HepG2 (cell line): ENCODE results near the gene GCLC. TPM values are rescaled to one million over a fixed set of nuclear protein-coding genes. Genes with fewer than 3 reads are reported as not detected.

Source experiments
- AHR ChIP-seq: IDR thresholded peaks from 2 replicates; pipeline ENCODE4 v1.6.1; 2018; ENCODE audit warnings: missing genetic modification reagents, missing compliant biosample characterization
- BORCS8-MEF2B ChIP-seq: sonication (generic); formaldehyde crosslinking; IDR thresholded peaks from 2 replicates; pipeline ENCODE4 v1.8.0; 2022; ENCODE audit warnings: mild to moderate bottlenecking, missing genetic modification reagents
- DNMT3B ChIP-seq: conservative IDR thresholded peaks from 2 replicates; pipeline ENCODE4 v1.6.1; 2016; ENCODE audit warnings: missing biosample characterization, control low read depth
- E2F2 ChIP-seq: sonication (generic); formaldehyde crosslinking; IDR thresholded peaks from 2 replicates; pipeline ENCODE4 v1.4.0; 2020; ENCODE audit warnings: missing genetic modification reagents, borderline replicate concordance
- HNF1B ChIP-seq: sonication (generic); formaldehyde crosslinking; IDR thresholded peaks from 2 replicates; pipeline ENCODE4 v1.5.1; 2020; ENCODE audit warnings: mild to moderate bottlenecking, moderate library complexity, missing genetic modification reagents
- MLXIP ChIP-seq: sonication (generic); formaldehyde crosslinking; IDR thresholded peaks from 2 replicates; pipeline ENCODE4 v1.9.0; 2021; ENCODE audit warnings: missing genetic modification reagents, borderline replicate concordance
- RAD21 ChIP-seq: fragments of 450-650 bp; formaldehyde crosslinking; IDR thresholded peaks from 2 replicates; pipeline ENCODE4 v1.5.0; 2020; ENCODE audit warnings: mild to moderate bottlenecking
- RXRB ChIP-seq: IDR thresholded peaks from 2 replicates; pipeline ENCODE4 v1.6.1; 2016; ENCODE audit warnings: borderline replicate concordance, missing genetic modification reagents, missing compliant biosample characterization
- SOX6 ChIP-seq, 2 experiments: fragments of 450-650 bp in 1 of 2; sonication (generic) in 1 of 2; formaldehyde crosslinking in 1 of 2; IDR thresholded peaks; 2 replicates each; pipeline versions ENCODE4 v1.4.0 to v1.6.1; 2017 to 2020; ENCODE audit warnings: antibody characterized with exemption in 1 of 2, mild to moderate bottlenecking in 1 of 2, missing genetic modification reagents in 1 of 2
- ZBTB8A ChIP-seq: sonication (generic); formaldehyde crosslinking; IDR thresholded peaks from 2 replicates; pipeline ENCODE4 v1.4.0; 2020; ENCODE audit warnings: mild to moderate bottlenecking, low read depth, missing genetic modification reagents, borderline replicate concordance
- ZNF138 ChIP-seq: sonication (generic); formaldehyde crosslinking; IDR thresholded peaks from 2 replicates; pipeline ENCODE4 v1.5.0; 2020; ENCODE audit warnings: mild to moderate bottlenecking, low read depth, missing genetic modification reagents
- ZNF230 ChIP-seq: sonication (generic); formaldehyde crosslinking; IDR thresholded peaks from 2 replicates; pipeline ENCODE4 v1.4.0; 2020; ENCODE audit warnings: mild to moderate bottlenecking, missing genetic modification reagents
- ZNF329 ChIP-seq: sonication (generic); formaldehyde crosslinking; IDR thresholded peaks from 2 replicates; pipeline ENCODE4 v1.9.0; 2021; ENCODE audit warnings: low read depth, mild to moderate bottlenecking, missing genetic modification reagents
- ZNF7 ChIP-seq: IDR thresholded peaks from 2 replicates; pipeline ENCODE4 v1.6.1; 2016; ENCODE audit warnings: missing biosample characterization, missing genetic modification reagents
- ZNF773 ChIP-seq: sonication (generic); formaldehyde crosslinking; IDR thresholded peaks from 2 replicates; pipeline ENCODE4 v1.4.0; 2020; ENCODE audit warnings: missing genetic modification reagents, borderline replicate concordance
- polyA plus RNA-seq, 8 experiments: library from polyadenylated mRNA; depleted of rRNA in 3 of 8; stranded (reverse) in 7 of 8; unstranded in 1 of 8; fragments of >200 nt; fragmentation: Illumina TruSeq in 4 of 8; extraction: Trizol in 4 of 8; gene quantifications; 2 replicates each; pipeline versions ENCODE4 v1.2.1 to v1.2.3, GENCODE V29; 2011 to 2016; ENCODE audit warnings: low read depth in 4 of 8, missing spikeins in 1 of 8, mixed read lengths in 1 of 8; ENCODE audit not compliant: insufficient read depth in 1 of 8
- total RNA-seq, 5 experiments: library from RNA; depleted of rRNA; stranded (reverse); fragments of >200 nt; fragmentation: Illumina TruSeq; extraction: Trizol; gene quantifications; 2 replicates each; pipeline ENCODE4 v1.2.3, GENCODE V29; 2016; ENCODE audit warnings: low read depth in 1 of 5
- TF ChIP-seq, protein P1 (sequence below): IDR thresholded peaks from 2 replicates; pipeline ENCODE4 v1.6.1; 2016; ENCODE audit warnings: missing compliant biosample characterization, missing genetic modification reagents, borderline replicate concordance
- TF ChIP-seq, protein P2 (sequence below): sonication (generic); formaldehyde crosslinking; IDR thresholded peaks from 2 replicates; pipeline ENCODE4 v1.8.1; 2023; ENCODE audit warnings: mild to moderate bottlenecking, missing genetic modification reagents
- TF ChIP-seq, protein P3 (sequence below): sonication (generic); formaldehyde crosslinking; IDR thresholded peaks from 2 replicates; pipeline ENCODE4 v1.8.1; 2023; ENCODE audit warnings: mild to moderate bottlenecking, moderate library complexity, missing genetic modification reagents

The GCLC gene
- total and polyA plus RNA-seq, 2 of the 13 experiments (the other 11 are each of a cell fraction or from before 2014, with no cell fraction given), result 35.3 to 84.6 TPM

- TF ChIP-seq, protein P1, sequence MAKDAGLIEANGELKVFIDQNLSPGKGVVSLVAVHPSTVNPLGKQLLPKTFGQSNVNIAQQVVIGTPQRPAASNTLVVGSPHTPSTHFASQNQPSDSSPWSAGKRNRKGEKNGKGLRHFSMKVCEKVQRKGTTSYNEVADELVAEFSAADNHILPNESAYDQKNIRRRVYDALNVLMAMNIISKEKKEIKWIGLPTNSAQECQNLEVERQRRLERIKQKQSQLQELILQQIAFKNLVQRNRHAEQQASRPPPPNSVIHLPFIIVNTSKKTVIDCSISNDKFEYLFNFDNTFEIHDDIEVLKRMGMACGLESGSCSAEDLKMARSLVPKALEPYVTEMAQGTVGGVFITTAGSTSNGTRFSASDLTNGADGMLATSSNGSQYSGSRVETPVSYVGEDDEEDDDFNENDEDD (CRISPR knock-in tag), result no peak
- TF ChIP-seq MLXIP (CRISPR knock-in tag) (no peak), ZBTB8A (CRISPR knock-in tag) (no peak), ZNF329 (no peak), E2F2 (CRISPR knock-in tag) (no peak), HNF1B (CRISPR knock-in tag) (peak; percentile 50; the same call in 1 of the 2 replicates), ZNF138 (CRISPR knock-in tag) (no peak), RAD21 (peak; percentile 63), ZNF7 (peak; percentile 99), ZNF230 (CRISPR knock-in tag) (0 out of 2 replicates have a peak, but pooled peaks have one; percentile 27), ZNF773 (CRISPR knock-in tag) (no peak), DNMT3B (CRISPR knock-in tag) (peak; percentile 65; the same call in 1 of the 2 replicates), BORCS8-MEF2B (CRISPR knock-in tag) (0 out of 2 replicates have a peak, but pooled peaks have one; percentile 24), AHR (no peak), RXRB (CRISPR knock-in tag) (peak; percentile 39; the same call in 1 of the 2 replicates), SOX6 (IDR thresholded peaks at IDR 0.05) (no peak), SOX6 (CRISPR knock-in tag; IDR thresholded peaks at IDR 0.05) (no peak)
- TF ChIP-seq, protein P2, sequence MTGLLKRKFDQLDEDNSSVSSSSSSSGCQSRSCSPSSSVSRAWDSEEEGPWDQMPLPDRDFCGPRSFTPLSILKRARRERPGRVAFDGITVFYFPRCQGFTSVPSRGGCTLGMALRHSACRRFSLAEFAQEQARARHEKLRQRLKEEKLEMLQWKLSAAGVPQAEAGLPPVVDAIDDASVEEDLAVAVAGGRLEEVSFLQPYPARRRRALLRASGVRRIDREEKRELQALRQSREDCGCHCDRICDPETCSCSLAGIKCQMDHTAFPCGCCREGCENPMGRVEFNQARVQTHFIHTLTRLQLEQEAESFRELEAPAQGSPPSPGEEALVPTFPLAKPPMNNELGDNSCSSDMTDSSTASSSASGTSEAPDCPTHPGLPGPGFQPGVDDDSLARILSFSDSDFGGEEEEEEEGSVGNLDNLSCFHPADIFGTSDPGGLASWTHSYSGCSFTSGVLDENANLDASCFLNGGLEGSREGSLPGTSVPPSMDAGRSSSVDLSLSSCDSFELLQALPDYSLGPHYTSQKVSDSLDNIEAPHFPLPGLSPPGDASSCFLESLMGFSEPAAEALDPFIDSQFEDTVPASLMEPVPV (CRISPR knock-in tag), result no peak
- TF ChIP-seq, protein P3, sequence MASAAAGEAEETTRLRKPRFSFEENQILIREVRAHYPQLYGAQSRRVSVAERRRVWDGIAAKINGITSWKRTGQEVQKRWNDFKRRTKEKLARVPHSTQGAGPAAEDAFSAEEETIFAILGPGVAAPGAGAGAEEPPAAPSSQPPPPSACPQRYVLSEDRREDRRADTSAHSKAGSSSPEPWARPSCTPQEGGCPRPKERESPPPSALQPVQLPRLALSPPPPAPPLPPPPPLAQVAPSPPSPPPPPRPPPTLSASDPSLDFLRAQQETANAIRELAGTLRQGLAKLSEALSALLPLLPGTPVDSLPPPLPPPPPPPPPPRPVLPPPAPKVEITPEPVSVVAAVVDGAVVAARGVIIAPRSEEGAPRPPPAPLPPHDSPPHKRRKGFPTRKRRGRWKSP (CRISPR knock-in tag), result peak; percentile 42; the same call in 1 of the 2 replicates
Observed at GRCh38 chr6:53492860-53493634, 51.9 kb downstream of the GCLC start (continued).
